Calu3 (cell line): ENCODE measurements around the gene PPY. TPM values are rescaled to one million over a fixed set of nuclear protein-coding genes. Genes with fewer than 3 reads are reported as not detected.
A peak's percentile ranks its signal among the peaks of the same experiment; 100 is the strongest.

Experiments
- BruUV-seq: library from RNA; stranded (reverse); fragments of 400-500 nt; replicated peaks from 2 replicates; lab custom pipeline; 2021; lab: Mats Ljungman, UMichigan
- CTCF ChIA-PET: fragments of 300-600 bp; sonication (Branson Sonifier 250); formaldehyde crosslinking; loops from one replicate; lab custom pipeline; 2022; ENCODE audit warnings: antibody characterized with exemption; lab: Charles Lee
- DNase-seq: peaks from one replicate; pipeline ENCODE4 v3.0.0; 2022
- H3K27ac Mint-ChIP-seq: one replicate; pipeline ENCODE4 v1.8.0; 2022; ENCODE audit warnings: mixed read lengths; ENCODE audit not compliant: unreplicated experiment
- H3K27me3 Mint-ChIP-seq: one replicate; pipeline ENCODE4 v1.8.0; 2022; ENCODE audit warnings: mixed read lengths; ENCODE audit not compliant: unreplicated experiment
- H3K36me3 Mint-ChIP-seq: one replicate; pipeline ENCODE4 v1.8.0; 2022; ENCODE audit warnings: mild to moderate bottlenecking, moderate library complexity, mixed read lengths; ENCODE audit not compliant: insufficient read depth, unreplicated experiment
- H3K4me1 Mint-ChIP-seq: one replicate; pipeline ENCODE4 v1.8.0; 2022; ENCODE audit warnings: mild to moderate bottlenecking, low read depth, mixed read lengths; ENCODE audit not compliant: unreplicated experiment
- H3K4me3 Mint-ChIP-seq: one replicate; pipeline ENCODE4 v1.8.0; 2022; ENCODE audit warnings: mild to moderate bottlenecking, low read depth, moderate library complexity, mixed read lengths; ENCODE audit not compliant: unreplicated experiment
- H3K9me3 Mint-ChIP-seq: one replicate; pipeline ENCODE4 v1.8.0; 2022; ENCODE audit warnings: low read depth, mixed read lengths; ENCODE audit not compliant: unreplicated experiment
- CTCF ChIP-seq: fragments of 200-600 bp; IDR thresholded peaks from one replicate; pipeline ENCODE4 v1.8.0; 2022; ENCODE audit warnings: antibody characterized with exemption; ENCODE audit not compliant: unreplicated experiment
- intact Hi-C: fragments of 100-400 bp; cut with micrococcal nuclease; formaldehyde crosslinking; loops from one replicate; pipeline ENCODE4 v1.10.0; 2022; ENCODE audit not compliant: unreplicated experiment
- total RNA-seq: library from RNA; stranded (reverse); gene quantifications from 2 replicates; pipeline ENCODE4 v1.2.3, GENCODE V29; 2022

The PPY gene
- total RNA-seq, 1 experiment from 2014 or later: not detected

- Mint-ChIP-seq H3K4me3 (peak overlapping the region; percentile 72), H3K36me3 (peaks cover 8% of the 10 kb centered on the region), H3K9me3 (no peaks in the 10 kb centered on the region), H3K27me3 (peaks cover 97% of the 10 kb centered on the region), H3K4me1 (peaks cover 21% of the 10 kb centered on the region), H3K27ac (peak overlapping the region; percentile 20)
- no peak for TF ChIP-seq CTCF
- no TSS peak for BruUV-seq
- intact Hi-C loops: no loop called here
- DNase-seq: no peak
- CTCF ChIA-PET: interaction anchor here (1.0 to 1.5 kb wide), 3 partner anchors 12 to 47 kb away, joined by 3 to 4 read pairs (median 3); no protein-coding TSS in a partner anchor
Measured at GRCh38 chr17:43927060-43927864, 15.0 kb downstream of the PPY start.

GRCh38 chr17:43924558-43924957, 17.7 kb downstream of the PPY start:
- TF ChIP-seq CTCF: no peak
- Mint-ChIP-seq H3K27me3 (peaks cover 100% of the 10 kb centered on the region), H3K36me3 (peaks cover 8% of the 10 kb centered on the region), H3K4me3 (no peak overlapping the region), H3K4me1 (peaks cover 14% of the 10 kb centered on the region), H3K9me3 (no peaks in the 10 kb centered on the region), H3K27ac (no peak overlapping the region)
- no peak for DNase-seq
- no TSS peak for BruUV-seq
- intact Hi-C loops: no loop called here
- CTCF ChIA-PET: interaction anchor here (1.1 to 1.8 kb wide), 2 partner anchors 14 to 322 kb away, joined by 3 to 5 read pairs; no protein-coding TSS in a partner anchor

GRCh38 chr17:43920500-43921095, 21.7 kb downstream of the PPY start:
- BruUV-seq: no TSS peak
- Mint-ChIP-seq H3K36me3 (no peaks in the 10 kb centered on the region), H3K4me1 (peaks cover 6% of the 10 kb centered on the region), H3K4me3 (no peak overlapping the region), H3K27me3 (peaks cover 92% of the 10 kb centered on the region), H3K9me3 (no peaks in the 10 kb centered on the region), H3K27ac (no peak overlapping the region)
- DNase-seq: no peak
- no peak for TF ChIP-seq CTCF
- CTCF ChIA-PET: interaction anchor here (1.4 kb wide), 1 partner anchor 11 kb away, joined by 7 read pairs; no protein-coding TSS in a partner anchor
- intact Hi-C loops: no loop called here

- intact Hi-C loops: no loop called here
- peaks cover 6% of the 10 kb centered on the region for H3K4me1 Mint-ChIP-seq
- CTCF ChIA-PET: no interaction called here
- no peak for TF ChIP-seq CTCF
- no peak overlapping the region for H3K27ac Mint-ChIP-seq
- no peaks in the 10 kb centered on the region for H3K36me3 Mint-ChIP-seq
- BruUV-seq: no TSS peak
- H3K4me3 Mint-ChIP-seq: no peak overlapping the region
- peaks cover 73% of the 10 kb centered on the region for H3K27me3 Mint-ChIP-seq
- no peaks in the 10 kb centered on the region for H3K9me3 Mint-ChIP-seq
- DNase-seq: no peak
Measured at GRCh38 chr17:43918026-43918389, 24.3 kb downstream of the PPY start.
